ENCODE results near the gene SCG5.

SCG5 gene

GRCh38 chr15:32692286-32692685, 50.8 kb downstream of the SCG5 start:
- H3K4me3 ChIP-seq (ENCODE audit: low read depth, low read length): no peak overlapping the region
- no peak for TF ChIP-seq CTCF (IDR thresholded peaks at IDR 0.05; ENCODE audit: insufficient read depth, low read length, missing control alignments)
- ChIA-PET POLR2A (no interaction called here), CTCF (no interaction called here)
- no peak for DNase-seq (ENCODE audit: low read depth, low spot score)

- ChIA-PET POLR2A (no interaction called here), CTCF (interaction anchor here (1.1 to 1.5 kb wide), 2 partner anchors 11 to 18 kb away, joined by 3 to 5 read pairs; no protein-coding TSS in a partner anchor)
- no peak overlapping the region for H3K4me3 ChIP-seq (ENCODE audit: low read depth, low read length)
- no peak for TF ChIP-seq CTCF (IDR thresholded peaks at IDR 0.05; ENCODE audit: insufficient read depth, low read length, missing control alignments)
- no peak for DNase-seq (ENCODE audit: low read depth, low spot score)
Measured at GRCh38 chr15:32694222-32694983, 52.9 kb downstream of the SCG5 start.

- DNase-seq (ENCODE audit: low read depth, low spot score): no peak
- no peak overlapping the region for H3K4me3 ChIP-seq (ENCODE audit: low read depth, low read length)
- TF ChIP-seq CTCF (IDR thresholded peaks at IDR 0.05; ENCODE audit: insufficient read depth, low read length, missing control alignments): no peak
- CTCF ChIA-PET: interaction anchor here (0.6 kb wide), 1 partner anchor 19 kb away, joined by 3 read pairs; no protein-coding TSS in a partner anchor
- POLR2A ChIA-PET: no interaction called here
Measured at GRCh38 chr15:32698773-32699390, 57.4 kb downstream of the SCG5 start.

GRCh38 chr15:32700501-32701150, 59.1 kb downstream of the SCG5 start:
- TF ChIP-seq CTCF (IDR thresholded peaks at IDR 0.05; ENCODE audit: insufficient read depth, low read length, missing control alignments): no peak
- no peak overlapping the region for H3K4me3 ChIP-seq (ENCODE audit: low read depth, low read length)
- ChIA-PET CTCF (no interaction called here), POLR2A (no interaction called here)
- DNase-seq (ENCODE audit: low read depth, low spot score): no peak

GRCh38 chr15:32701863-32702262, 60.4 kb downstream of the SCG5 start:
- no peak overlapping the region for H3K4me3 ChIP-seq (ENCODE audit: low read depth, low read length)
- ChIA-PET CTCF (no interaction called here), POLR2A (no interaction called here)
- no peak for TF ChIP-seq CTCF (IDR thresholded peaks at IDR 0.05; ENCODE audit: insufficient read depth, low read length, missing control alignments)
- DNase-seq (ENCODE audit: low read depth, low spot score): no peak

GRCh38 chr15:32704395-32704981, 63.0 kb downstream of the SCG5 start:
- DNase-seq (ENCODE audit: low read depth, low spot score): no peak
- no peak for TF ChIP-seq CTCF (IDR thresholded peaks at IDR 0.05; ENCODE audit: insufficient read depth, low read length, missing control alignments)
- POLR2A ChIA-PET: interaction anchor here (1.2 to 1.3 kb wide), 2 partner anchors 14 to 17 kb away, joined by 3 read pairs; no protein-coding TSS in a partner anchor
- no peak overlapping the region for H3K4me3 ChIP-seq (ENCODE audit: low read depth, low read length)
- CTCF ChIA-PET: interaction anchor here (0.7 to 2.6 kb wide), 7 partner anchors 12 to 42 kb away, joined by 3 to 11 read pairs (median 3); no protein-coding TSS in a partner anchor

All from AG04449 (cell line).